WTC11 (cell line): ENCODE results near the gene COMMD10.

Experiments
- CREM ChIP-seq: sonication (generic); formaldehyde crosslinking; IDR thresholded peaks from 2 replicates; pipeline ENCODE4 v1.8.1; 2022; ENCODE audit warnings: mild to moderate bottlenecking, missing genetic modification reagents, moderate library complexity
- ESRRA ChIP-seq: sonication (generic); formaldehyde crosslinking; IDR thresholded peaks from 2 replicates; pipeline ENCODE4 v1.8.1; 2022; ENCODE audit warnings: mild to moderate bottlenecking, missing genetic modification reagents, borderline replicate concordance
- JUN ChIP-seq: sonication (generic); formaldehyde crosslinking; IDR thresholded peaks from 2 replicates; pipeline ENCODE4 v1.8.0; 2023; ENCODE audit warnings: mild to moderate bottlenecking, missing genetic modification reagents
- NR3C1 ChIP-seq: sonication (generic); formaldehyde crosslinking; conservative IDR thresholded peaks from 2 replicates; pipeline ENCODE4 v1.8.1; 2023; ENCODE audit warnings: low read depth, mild to moderate bottlenecking, missing genetic modification reagents
- SP1 ChIP-seq: sonication (generic); formaldehyde crosslinking; conservative IDR thresholded peaks from 2 replicates; pipeline ENCODE4 v1.8.1; 2022; ENCODE audit warnings: missing genetic modification reagents
- TCF7 ChIP-seq: sonication (generic); formaldehyde crosslinking; IDR thresholded peaks from 2 replicates; pipeline ENCODE4 v1.8.0; 2022; ENCODE audit warnings: mild to moderate bottlenecking, low read depth, missing genetic modification reagents, moderate library complexity
- TEAD4 ChIP-seq: sonication (generic); formaldehyde crosslinking; IDR thresholded peaks from 2 replicates; pipeline ENCODE4 v1.8.0; 2022; ENCODE audit warnings: mild to moderate bottlenecking, missing genetic modification reagents
- ZNF512 ChIP-seq: sonication (generic); formaldehyde crosslinking; IDR thresholded peaks from 2 replicates; pipeline ENCODE4 v1.8.1; 2022; ENCODE audit warnings: missing genetic modification reagents, borderline replicate concordance
- TF ChIP-seq, protein P1 (sequence below): sonication (generic); formaldehyde crosslinking; IDR thresholded peaks from 2 replicates; pipeline ENCODE4 v1.8.1; 2023; ENCODE audit warnings: mild to moderate bottlenecking, missing genetic modification reagents, moderate library complexity
- TF ChIP-seq, protein P2 (sequence below): fragments of 200-600 bp; IDR thresholded peaks from 2 replicates; pipeline ENCODE4 v1.8.0; 2022; ENCODE audit warnings: antibody characterized with exemption

- TF ChIP-seq TCF7 (no peak), TEAD4 (CRISPR knock-in tag) (no peak), ESRRA (CRISPR knock-in tag) (no peak), CREM (CRISPR knock-in tag) (no peak), SP1 (no peak), NR3C1 (CRISPR knock-in tag) (no peak), JUN (CRISPR knock-in tag) (no peak), ZNF512 (CRISPR knock-in tag) (no peak)
- TF ChIP-seq, protein P1, sequence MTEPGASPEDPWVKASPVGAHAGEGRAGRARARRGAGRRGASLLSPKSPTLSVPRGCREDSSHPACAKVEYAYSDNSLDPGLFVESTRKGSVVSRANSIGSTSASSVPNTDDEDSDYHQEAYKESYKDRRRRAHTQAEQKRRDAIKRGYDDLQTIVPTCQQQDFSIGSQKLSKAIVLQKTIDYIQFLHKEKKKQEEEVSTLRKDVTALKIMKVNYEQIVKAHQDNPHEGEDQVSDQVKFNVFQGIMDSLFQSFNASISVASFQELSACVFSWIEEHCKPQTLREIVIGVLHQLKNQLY = no peak
- TF ChIP-seq, protein P2, sequence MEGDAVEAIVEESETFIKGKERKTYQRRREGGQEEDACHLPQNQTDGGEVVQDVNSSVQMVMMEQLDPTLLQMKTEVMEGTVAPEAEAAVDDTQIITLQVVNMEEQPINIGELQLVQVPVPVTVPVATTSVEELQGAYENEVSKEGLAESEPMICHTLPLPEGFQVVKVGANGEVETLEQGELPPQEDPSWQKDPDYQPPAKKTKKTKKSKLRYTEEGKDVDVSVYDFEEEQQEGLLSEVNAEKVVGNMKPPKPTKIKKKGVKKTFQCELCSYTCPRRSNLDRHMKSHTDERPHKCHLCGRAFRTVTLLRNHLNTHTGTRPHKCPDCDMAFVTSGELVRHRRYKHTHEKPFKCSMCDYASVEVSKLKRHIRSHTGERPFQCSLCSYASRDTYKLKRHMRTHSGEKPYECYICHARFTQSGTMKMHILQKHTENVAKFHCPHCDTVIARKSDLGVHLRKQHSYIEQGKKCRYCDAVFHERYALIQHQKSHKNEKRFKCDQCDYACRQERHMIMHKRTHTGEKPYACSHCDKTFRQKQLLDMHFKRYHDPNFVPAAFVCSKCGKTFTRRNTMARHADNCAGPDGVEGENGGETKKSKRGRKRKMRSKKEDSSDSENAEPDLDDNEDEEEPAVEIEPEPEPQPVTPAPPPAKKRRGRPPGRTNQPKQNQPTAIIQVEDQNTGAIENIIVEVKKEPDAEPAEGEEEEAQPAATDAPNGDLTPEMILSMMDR = no peak
Measured at GRCh38 chr5:116133281-116133680, 48.5 kb downstream of the COMMD10 start.
